Epidermal melanocyte (primary cell): ENCODE measurements around the gene ZNF227.
"Not testable (repeated sequence)": the region's sequence is repeated elsewhere in the genome, so short reads cannot be mapped to it uniquely, and the experiment has no call there.

Source experiments
- DNase-seq: peaks from one replicate; pipeline ENCODE4 v3.0.0; 2011; ENCODE audit warnings: low spot score; ENCODE audit not compliant: insufficient read length

The ZNF227 gene

DNA sequence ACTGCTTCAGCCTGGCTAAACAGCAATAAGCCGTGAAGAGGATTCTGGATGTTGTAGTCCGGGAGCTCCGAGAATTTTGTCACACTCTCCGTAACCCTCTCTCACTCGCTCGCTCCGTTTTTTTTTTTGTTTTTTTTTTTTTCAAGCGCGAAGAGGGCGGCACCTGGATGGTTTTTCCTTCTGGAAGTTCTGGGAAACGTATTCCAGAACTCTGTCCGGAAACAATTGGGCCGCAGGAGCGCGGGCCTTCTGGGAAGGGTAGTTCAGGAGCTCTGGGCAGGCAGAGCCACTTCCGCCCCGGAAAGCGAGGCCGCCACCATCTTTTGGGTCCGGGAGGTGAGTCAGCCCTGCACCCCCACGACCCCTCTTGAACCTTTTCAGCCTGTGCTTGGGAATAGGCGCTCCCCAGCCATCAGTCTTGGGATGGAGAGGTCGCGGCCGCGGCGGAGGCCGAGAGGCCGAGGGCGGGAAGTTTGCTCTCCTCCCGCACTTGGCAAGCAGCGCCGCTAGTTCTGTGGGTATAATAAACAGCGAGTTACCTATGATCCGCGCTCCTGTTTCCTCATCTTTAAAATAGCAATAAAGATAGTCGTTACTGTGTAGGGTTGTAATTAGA lies at the start of gene ZNF227:
TSS of gene ZNF227 (plus strand) at position 283 of the 616 bp plus-strand sequence. CDS start 5,261 bp downstream, outside the sequence.
- DNase-seq: peak; percentile 50

DNA sequence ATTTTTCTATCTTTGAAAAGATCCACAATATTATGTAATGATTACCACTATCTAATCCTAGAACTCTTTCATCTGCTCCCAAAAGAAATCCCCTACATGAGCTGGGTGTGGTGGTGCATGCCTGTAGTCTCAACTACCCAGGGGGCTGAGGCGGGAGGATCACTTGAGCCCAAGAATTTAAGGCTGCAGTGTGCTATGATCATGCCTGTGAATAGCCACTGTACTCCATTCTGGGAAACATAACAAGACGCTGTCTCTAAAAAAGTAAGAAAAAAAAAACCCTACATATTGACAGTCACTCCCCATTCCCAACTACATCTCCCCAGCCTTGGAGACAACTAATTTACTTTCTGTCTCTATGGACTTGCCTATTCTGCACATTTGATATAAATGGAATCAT lies 48.5 kb upstream of the ZNF227 start:
- DNase-seq: no peak

DNA sequence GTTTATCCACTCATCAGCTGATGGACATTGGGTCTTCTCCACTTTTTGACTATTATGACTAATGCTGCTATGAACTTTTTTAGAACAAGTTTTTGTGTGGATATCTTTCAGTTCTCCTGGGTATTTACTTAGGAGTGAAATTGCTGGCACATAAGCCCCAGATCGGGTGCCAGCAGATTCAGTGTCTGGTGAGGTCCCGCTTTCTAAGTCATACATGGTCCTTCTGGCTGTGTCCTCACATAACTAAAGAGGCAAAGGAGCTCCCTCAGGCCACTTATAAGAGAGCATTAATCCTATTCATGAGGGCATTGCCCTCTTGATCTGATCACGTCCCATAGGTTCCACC lies 48.0 kb upstream of the ZNF227 start:
- DNase-seq: no peak

DNA sequence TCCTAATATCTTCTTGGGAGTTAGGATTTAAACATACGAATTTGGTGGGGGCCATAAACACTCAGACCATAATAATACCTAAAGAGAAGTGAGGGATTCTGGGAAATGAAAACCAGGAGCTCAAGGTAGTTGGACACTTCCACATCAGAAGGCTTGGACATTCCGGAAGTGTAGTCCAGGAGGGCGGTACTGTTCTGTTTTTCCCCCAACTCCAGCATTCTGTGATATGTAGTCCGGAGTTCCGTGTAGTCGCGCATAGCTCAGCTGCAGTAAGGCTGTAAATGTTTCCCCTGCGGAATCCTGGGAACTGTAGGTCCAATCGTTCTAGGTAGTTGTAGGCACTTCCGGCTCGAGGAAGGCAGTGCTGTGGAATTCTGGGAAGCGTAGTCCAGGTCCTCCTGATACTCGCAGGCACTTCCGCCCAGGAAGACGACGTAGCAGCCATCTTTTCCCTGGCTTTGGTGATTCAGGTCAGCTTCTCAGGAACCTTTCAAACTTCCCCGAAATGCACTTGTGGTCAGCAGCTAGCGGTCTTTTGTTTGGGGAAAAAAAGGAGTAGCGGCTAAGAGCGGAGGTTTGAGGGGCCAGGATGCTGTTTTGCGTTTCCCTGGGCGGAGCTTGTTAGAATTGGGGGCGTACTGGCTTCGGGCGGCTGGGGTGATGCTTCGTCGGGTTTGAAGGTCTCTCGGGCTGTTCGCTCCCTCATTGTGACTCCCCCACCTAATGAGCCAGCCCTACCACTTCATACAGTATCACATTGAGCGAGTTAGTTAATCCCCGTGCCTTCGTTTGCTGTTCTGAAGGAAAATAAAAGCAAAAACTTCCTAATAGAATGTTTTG lies 47.4 kb upstream of the ZNF227 start, which contains the start of gene ZNF226:
TSS of gene ZNF226 (plus strand) at position 428 of the 840 bp plus-strand sequence. CDS start 4,981 bp downstream, outside the sequence.
- peak; percentile 93 for DNase-seq

DNA sequence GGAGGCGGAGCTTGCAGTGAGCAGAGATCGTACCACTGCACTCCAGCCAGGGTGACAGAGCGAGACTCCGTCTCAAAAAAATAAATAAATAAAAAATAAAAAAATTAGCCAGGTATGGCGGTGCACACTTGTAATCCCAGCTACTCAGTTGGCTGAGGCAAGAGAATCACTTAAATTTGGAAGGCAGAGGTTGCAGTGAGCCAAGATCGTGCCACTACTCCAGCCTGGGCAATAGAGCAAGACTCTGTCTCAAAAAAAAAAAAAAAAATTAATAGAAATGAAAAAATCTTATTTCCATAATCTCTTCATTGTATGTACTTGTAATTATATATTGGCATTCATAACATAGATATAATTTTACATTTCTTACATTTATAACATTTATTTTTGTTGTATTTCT lies 41.7 kb upstream of the ZNF227 start:
- not testable (repeated sequence) for DNase-seq

DNA sequence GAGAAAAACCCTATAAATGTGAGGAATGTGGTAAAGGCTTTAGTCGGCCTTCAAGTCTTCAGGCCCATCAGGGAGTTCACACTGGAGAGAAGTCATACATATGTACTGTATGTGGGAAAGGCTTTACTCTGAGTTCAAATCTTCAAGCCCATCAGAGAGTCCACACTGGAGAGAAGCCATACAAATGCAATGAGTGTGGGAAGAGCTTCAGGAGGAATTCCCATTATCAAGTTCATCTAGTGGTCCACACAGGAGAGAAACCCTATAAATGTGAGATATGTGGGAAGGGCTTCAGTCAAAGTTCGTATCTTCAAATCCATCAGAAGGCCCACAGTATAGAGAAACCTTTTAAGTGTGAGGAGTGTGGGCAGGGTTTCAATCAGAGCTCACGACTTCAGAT lies 35.7 kb upstream of the ZNF227 start:
- no peak for DNase-seq

DNA sequence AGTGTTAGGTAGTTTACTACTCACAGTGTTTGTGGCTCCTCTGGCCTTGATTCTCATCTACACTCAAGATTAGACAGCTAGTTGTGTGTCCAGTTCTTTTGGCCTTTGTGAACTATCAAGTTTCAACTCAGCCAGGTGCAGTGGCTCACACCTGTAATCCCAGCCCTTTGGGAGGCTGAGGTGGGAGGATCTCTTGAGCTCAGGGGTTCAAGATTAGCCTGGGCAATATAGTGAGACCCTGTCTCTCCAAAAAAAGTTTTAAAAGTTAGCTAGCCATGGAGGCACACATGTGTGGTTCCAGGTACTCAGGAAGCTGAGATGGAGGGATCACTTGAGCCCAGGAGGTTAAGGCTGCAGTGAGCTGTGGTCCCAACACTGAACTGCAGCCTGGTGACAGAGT lies 31.4 kb upstream of the ZNF227 start:
- DNase-seq: no peak

DNA sequence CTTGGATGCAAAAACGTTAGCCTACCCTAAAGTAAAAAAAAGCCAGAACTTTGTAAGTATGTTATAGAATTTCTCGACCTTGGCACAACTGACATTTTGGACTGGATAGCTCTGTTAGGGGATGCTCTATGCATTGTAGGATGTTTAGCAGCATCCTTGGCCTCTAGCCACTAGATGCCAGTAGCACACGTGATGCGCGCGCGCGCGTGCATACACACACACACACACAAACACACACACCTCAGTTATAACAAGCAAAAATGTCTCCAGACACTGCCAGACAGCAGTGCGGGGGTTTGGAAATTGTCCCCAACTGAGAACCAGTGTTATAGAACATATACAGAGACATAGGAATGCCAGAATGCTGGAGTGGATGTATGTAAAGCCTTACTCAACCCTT lies 30.2 kb upstream of the ZNF227 start:
- DNase-seq: no peak

DNA sequence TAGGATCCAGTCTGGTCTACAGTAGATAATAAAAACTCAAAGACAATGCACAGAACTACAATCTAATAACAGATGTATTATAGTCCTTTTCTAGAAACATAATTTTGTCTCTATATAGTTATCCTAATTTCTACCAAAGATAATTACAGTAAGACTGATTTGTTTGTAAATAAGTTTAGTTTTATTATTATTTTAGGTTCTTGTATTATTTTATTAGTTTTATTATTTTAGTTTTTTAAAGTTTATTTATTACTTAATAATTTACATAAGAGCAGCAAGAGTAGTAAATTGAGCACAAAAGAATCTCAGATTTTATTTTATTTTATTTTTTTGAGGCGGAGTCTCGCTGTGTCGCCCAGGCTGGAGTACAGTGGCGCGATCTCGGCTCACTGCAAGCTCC lies 22.3 kb upstream of the ZNF227 start:
- no peak for DNase-seq

DNA sequence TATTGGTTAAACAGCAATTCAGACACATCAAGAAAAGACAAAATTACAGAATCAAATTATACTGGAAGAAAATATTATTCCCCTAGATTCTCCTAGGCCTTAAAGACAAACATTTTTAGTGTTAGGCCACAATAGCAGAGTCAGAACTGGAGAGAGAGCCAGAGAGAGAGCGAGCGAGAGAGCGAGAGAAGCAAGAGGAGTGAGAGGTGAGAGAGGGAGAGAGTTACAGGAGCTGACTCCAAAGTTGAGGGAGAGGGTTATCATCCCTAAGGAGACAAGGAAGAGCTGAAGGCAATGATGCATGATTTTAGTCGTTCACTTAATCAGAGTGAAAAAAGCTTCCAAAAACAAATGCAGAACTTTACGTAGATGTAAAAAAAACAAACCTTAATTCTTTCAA lies 20.2 kb upstream of the ZNF227 start:
- no peak for DNase-seq

DNA sequence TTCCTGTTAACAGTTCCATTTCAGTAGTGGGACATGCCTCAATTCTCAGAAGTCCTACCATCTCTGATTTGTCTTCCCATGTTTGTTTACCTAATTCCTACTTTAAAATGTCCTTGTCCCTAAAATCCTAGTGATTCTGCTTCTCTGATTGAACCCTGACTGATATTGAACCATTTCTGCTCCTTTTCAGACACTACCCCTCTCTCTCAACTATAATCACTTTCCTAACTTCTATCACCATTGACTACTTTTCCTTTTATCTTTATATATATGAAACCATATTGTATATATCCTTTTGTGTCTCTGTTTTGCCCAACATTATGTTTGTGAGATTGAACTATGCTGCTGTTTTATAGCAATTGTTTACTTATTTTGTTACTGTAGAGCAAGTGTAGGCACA lies 15.6 kb upstream of the ZNF227 start:
- no peak for DNase-seq

DNA sequence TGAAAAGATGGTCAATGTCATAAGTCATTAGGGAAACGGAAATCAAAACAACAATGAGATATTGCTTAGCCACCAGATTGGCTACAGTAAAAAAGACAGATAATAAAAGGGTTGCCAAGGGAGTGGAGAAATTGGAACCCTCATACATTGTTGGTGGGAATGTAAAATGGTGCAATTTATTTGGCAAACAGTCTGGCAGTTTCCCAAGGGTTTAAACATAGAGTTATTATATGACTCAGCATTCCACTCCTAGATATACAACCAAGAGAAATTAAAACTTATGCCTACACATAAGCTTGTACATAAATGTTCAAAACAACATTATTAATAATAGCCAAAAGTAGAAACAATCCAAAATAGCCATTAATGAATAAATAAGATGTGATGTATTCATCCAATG lies 9.9 kb upstream of the ZNF227 start:
- no peak for DNase-seq

DNA sequence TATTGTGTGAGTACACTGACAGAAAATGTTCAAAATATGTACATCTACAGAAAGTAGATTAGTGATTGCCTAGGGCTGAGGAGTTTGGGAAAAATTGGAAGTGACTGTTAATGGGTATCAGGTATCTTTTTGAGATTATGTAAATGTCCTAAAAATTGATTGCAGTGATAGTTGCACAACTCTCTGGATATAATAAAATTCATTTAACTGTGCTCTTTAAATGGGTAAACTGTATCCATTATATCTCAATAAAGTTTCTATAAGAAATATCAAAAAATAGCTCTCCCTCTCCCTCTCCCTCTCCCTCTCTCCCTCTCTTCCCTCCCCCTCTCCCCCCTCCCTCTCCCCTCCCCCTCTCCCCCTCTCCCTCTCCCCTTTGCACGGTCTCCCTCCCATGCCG lies 9.4 kb upstream of the ZNF227 start:
- DNase-seq: no peak

DNA sequence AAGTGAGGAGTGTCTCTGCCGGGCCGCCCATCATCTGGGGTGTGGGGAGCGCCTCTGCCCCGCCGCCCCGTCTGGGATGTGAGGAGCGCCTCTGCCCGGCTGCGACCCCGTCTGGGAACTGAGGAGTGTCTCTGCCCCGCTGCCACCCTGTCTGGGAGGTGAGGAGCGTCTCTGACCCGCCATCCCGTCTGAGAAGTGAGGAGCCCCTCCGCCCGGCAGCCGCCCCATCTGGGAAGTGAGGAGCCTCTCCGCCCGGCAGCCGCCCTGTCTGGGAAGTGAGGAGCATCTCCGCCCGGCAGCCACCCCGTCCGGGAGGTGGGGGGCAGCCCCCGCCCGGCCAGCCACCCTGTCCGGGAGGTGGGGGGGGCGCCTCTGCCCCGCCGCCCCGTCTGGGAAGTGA lies 8.5 kb upstream of the ZNF227 start:
- DNase-seq: not testable (repeated sequence)

DNA sequence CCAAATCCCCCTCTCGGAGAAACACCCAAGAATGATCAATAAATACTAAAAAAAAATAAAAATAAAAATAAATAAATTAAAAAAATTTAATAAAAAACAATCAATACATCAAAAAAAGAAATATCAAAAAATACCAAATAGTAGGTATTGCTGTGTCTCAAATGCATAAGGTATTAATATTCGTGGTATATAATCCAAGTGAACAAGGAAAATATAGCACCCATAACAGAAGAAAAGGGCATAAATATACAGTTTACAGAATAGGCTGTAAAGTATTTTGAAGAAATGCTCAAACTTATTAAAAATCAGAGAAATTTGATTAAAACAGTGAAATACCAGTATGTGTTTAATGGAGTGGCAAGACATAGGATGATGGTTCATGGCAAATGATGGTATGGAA lies 7.6 kb upstream of the ZNF227 start:
- no peak for DNase-seq

DNA sequence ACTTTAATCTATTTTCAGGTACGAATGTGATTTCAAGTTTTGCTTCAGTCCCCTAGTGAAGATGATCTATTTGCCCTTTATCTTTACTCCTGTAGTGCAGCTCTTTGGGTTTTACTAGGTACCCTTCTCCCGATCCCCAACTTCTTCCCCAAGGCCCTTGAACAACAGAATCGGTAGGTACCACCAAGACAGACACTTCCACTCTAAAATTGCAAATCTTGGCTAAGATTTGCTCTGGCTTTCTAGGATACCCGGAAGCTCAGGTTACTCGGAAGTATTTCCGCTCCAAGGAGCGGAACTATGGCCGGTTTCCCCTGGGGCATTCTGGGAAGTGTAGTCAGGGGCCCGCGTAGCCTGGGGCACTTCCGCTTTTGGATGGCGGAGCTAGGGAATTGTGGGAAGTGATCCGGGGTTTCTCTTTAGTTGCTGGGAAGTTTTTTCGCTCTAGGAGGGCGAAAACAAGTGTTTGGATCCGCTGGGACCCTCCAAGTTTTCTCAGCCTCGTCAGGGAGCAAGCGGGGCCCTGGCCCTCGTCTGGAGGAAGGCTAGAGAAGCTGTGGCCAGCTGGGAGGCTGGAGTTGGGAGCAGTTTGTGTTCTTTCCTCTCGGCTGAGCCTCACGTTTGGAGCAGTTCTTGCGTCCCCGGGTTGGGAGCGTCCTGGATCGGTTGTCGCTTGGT lies 5.1 kb upstream of the ZNF227 start:
- peak; percentile 85 for DNase-seq

DNA sequence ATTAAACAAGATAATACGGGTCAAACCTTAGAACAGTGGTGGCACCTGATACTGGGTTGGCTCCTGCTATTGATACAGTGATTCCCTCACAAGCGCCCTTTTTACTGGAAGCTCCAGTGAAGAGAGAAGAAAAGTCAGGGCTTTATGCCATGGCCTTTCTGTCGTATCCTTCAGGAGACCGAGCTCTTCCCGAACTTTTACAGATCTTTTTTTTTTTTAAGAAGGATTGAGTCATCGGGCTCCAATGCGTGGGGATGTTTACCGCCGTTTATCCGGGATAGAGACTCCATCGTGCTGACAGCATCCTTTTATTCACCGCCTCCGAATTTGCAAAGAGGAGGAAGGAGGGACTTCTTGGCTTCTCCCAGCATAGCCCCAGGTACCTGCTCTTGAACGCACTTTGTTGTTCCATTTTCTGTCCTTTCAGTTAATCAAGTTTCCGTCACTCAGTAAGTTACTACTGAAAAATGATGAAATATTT lies 574 bp downstream of the ZNF227 start:
- no peak for DNase-seq

DNA sequence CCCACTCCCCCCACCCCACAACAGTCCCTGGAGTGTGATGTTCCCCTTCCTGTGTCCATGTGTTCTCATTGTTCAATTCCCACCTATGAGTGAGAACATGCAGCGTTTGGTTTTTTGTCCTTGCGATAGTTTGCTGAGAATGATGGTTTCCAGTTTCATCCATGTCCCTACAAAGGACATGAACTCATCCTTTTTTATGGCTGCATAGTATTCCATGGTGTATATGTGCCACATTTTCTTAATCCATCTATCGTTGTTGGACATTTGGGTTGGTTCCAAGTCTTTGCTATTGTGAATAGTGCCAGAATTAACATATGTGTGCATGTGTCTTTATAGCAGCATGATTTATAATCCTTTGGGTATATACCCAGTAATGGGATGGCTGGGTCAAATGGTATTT lies 7.6 kb downstream of the ZNF227 start:
- not testable (repeated sequence) for DNase-seq

DNA sequence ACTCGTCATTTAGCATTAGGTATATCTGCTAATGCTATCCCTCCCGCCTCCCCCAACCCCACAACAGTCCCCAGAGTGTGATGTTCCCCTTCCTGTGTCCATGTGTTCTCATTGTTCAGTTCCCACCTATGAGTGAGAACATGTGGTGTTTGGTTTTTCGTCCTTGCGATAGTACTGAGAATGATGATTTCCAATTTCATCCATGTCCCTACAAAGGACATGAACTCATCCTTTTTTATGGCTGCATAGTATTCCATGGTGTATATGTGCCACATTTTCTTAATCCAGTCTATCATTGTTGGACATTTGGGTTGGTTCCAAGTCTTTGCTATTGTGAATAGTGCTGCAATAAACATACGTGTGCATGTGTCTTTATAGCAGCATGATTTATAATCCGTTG lies 8.4 kb downstream of the ZNF227 start:
- not testable (repeated sequence) for DNase-seq

DNA sequence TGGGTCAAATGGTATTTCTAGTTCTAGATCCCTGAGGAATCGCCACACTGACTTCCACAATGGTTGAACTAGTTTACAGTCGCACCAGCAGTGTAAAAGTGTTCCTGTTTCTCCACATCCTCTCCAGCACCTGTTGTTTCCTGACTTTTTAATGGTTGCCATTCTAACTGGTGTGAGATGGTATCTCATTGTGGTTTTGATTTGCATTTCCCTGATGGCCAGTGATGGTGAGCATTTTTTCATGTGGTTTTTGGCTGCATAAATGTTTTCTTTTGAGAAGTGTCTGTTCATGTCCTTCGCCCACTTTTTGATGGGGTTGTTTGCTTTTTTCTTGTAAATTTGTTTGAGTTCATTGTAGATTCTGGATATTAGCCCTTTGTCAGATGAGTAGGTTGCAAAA lies 9.0 kb downstream of the ZNF227 start:
- DNase-seq: not testable (repeated sequence)

DNA sequence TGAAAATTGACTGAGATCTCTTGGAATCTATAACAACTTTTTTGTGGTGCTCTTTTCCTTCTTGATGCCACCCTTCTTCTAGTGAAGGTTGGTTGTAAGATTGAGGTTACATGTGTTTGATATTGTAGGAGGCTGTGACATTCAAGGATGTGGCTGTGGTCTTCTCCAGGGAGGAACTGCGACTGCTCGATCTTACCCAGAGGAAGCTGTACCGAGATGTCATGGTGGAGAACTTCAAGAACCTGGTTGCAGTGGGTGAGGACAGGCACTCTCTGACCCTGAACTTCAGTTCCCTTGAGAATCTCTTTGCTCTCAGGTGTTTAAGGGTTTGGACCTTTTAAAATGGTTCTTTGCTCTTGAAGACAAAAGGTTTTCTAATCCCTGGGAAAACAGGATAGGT lies 16.0 kb downstream of the ZNF227 start:
- DNase-seq: no peak

DNA sequence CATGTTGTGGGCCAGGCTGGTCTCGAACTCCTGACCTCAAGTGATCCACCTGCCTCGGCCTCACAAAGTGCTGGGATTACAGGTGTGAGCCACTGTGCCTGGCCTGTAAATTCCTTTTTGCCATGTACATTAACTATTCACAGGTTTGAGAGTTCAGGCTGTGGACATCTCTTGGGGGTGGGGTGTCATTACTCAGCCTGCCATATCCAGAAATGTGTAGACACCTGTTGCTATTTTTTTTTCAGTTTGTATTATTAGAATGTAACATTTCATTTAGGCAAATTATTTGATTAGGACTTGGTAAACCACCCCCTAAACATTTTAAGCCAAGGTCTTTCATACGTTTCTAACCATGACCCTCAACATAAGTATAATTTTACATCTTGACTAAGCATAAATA lies 20.5 kb downstream of the ZNF227 start:
- no peak for DNase-seq
